HUES6 (cell line): Measurements from ENCODE around the gene AMER2.

Experiments used
- H3K27ac ChIP-seq: 2 replicates; pipeline ENCODE4 v1.7.0; 2013; ENCODE audit warnings: low read depth, mild to moderate bottlenecking, low read length, inconsistent platforms
- H3K27me3 ChIP-seq: 2 replicates; pipeline ENCODE4 v1.6.1; 2013; ENCODE audit warnings: low read length; ENCODE audit not compliant: control insufficient read depth, insufficient read depth
- H3K36me3 ChIP-seq: 2 replicates; pipeline ENCODE4 v1.6.1; 2013; ENCODE audit warnings: low read length; ENCODE audit not compliant: control insufficient read depth, insufficient read depth
- H3K4me1 ChIP-seq: 2 replicates; pipeline ENCODE4 v1.6.1; 2013; ENCODE audit warnings: low read length; ENCODE audit not compliant: control insufficient read depth, insufficient read depth
- H3K4me3 ChIP-seq: 2 replicates; pipeline ENCODE4 v1.5.1; 2013; ENCODE audit warnings: low read depth, low read length
- H3K9ac ChIP-seq: one replicate; pipeline ENCODE4 v1.6.1; 2013; ENCODE audit warnings: mild to moderate bottlenecking, low read length
- H3K9me3 ChIP-seq: 2 replicates; pipeline ENCODE4 v1.6.1; 2013; ENCODE audit warnings: low read depth, low read length; ENCODE audit not compliant: control insufficient read depth, insufficient read depth

The AMER2 gene

DNA sequence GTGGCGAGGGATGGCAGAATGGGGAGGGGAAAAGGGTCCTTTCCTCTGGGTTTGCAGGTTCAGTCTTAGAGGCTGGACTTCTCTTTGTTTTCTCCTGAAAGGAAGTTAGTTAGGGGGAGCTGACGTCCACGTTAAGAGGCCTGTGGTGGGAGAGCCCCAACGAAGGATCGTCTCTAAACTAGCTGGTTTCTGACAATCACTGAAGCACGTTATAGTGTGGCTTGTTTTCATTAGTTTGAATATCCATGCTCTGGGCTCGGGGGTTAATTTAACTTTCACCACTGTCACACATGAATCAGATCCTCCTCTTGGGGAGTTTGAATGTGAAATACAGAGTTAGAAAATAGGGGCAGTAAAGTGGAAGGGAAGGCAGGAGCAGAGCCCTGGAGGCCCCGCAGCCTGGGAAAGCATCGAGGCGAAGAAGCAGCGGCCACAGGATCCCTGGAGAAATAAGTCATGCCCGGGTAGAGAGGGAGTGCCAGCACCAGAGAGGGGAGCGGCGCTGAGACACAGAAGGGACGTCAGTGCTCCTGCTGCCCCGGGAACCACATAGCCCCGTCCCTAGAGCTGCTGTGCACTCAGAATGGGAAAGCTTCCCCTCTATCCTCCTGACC is 31.1 kb upstream of the AMER2 start:
- Histone ChIP-seq H3K27me3 (no peaks in the 10 kb centered on the region), H3K36me3 (no peaks in the 10 kb centered on the region), H3K9me3 (no peaks in the 10 kb centered on the region), H3K9ac (no peak overlapping the region), H3K4me1 (peaks cover 8% of the 10 kb centered on the region), H3K4me3 (no peak overlapping the region), H3K27ac (no peak overlapping the region)

- Histone ChIP-seq H3K27me3 (no peaks in the 10 kb centered on the region), H3K36me3 (no peaks in the 10 kb centered on the region), H3K4me1 (peaks cover 8% of the 10 kb centered on the region), H3K4me3 (no peak overlapping the region), H3K27ac (no peak overlapping the region), H3K9ac (no peak overlapping the region), H3K9me3 (no peaks in the 10 kb centered on the region)
Observed at GRCh38 chr13:25200783-25201182, 28.7 kb upstream of the AMER2 start.

DNA sequence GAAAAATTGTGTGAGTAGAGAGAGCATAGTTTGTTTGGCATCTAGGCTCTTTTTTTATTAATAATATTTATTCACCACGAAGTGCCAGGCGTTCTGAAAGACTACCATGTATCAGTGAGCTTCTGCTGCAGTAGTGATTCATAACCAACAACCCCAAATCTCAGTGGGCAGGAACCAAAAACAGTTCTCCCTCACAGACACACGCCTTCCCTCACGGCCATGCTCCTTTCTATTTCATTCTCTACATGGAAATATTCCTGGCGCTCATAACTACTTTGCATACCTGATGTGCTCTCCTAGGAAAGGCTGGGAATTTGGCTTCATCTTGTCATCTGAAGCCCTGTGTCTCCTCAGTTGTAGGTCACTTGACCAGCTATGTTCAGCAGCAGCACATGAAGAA is 26.6 kb upstream of the AMER2 start:
- H3K9ac ChIP-seq: no peak overlapping the region
- H3K4me3 ChIP-seq: no peak overlapping the region
- H3K4me1 ChIP-seq: peaks cover 8% of the 10 kb centered on the region
- no peaks in the 10 kb centered on the region for H3K36me3 ChIP-seq
- peaks cover 3% of the 10 kb centered on the region for H3K9me3 ChIP-seq
- no peaks in the 10 kb centered on the region for H3K27me3 ChIP-seq
- H3K27ac ChIP-seq: no peak overlapping the region

DNA sequence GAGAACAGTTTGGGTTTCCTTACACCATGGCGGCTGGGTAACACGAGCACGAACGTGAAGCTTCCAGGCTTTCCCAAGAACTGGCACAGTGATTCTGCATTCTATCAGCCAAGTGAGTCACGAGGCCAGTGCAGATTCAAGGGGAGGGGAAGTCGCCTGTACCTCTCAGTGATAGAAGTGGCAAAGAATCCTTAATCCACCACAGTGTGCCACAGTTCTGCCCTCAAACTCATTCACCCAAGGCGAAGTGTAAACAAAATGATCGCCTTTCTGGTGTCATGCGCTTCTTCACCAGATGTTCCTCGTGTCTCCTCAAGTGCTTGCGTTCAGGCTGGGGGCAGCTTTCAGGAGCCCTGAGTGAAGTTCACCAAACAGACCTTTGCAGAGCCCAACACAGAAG is 24.9 kb upstream of the AMER2 start:
- peaks cover 3% of the 10 kb centered on the region for H3K9me3 ChIP-seq
- no peak overlapping the region for H3K9ac ChIP-seq
- H3K4me1 ChIP-seq: no peaks in the 10 kb centered on the region
- H3K27ac ChIP-seq: no peak overlapping the region
- no peak overlapping the region for H3K4me3 ChIP-seq
- H3K36me3 ChIP-seq: no peaks in the 10 kb centered on the region
- no peaks in the 10 kb centered on the region for H3K27me3 ChIP-seq

DNA sequence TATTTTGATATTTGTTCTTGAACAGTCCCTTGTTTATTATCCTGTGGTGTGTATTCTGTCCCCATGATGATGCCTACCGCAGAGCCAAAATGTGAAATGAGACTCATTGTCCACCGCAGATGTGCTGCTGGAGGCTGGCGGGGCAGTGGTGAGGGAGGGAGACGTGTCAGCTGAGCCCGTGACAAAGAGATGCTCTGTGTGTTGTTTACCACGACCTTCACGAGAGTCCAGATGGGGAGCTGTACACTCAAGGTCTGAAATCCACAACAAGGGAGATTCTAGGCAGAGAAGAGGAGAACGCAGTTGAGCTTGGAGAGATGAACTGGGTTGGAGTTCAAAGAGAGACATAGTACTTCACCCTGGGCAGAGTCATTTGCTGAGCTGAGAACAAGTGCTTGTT is 20.8 kb upstream of the AMER2 start:
- H3K9me3 ChIP-seq: peaks cover 3% of the 10 kb centered on the region

DNA sequence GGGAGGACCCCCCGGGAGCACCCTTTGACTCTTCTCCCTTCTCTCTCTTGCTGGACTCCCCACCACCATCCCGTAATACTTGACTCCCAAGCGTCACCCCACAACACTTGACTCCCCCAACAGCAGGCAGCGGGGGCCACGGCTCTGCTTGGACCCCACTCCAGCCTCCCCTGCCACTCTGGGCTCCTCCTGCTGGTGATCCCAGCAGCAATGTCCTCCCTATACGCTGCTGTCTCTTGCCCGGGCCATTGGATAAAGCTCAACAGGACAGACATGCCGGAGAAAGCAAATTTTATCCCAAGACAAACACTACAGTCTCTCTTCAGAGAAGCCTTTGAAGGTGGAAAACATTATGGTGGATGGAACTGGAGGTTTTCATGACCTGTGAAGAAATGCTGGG is 20.4 kb upstream of the AMER2 start:
- peaks cover 3% of the 10 kb centered on the region for H3K9me3 ChIP-seq
- H3K36me3 ChIP-seq: no peaks in the 10 kb centered on the region
- no peaks in the 10 kb centered on the region; the same call in 1 of the 2 replicates for H3K27me3 ChIP-seq
- H3K9ac ChIP-seq: no peak overlapping the region
- H3K4me3 ChIP-seq: no peak overlapping the region
- H3K27ac ChIP-seq: no peak overlapping the region
- no peaks in the 10 kb centered on the region for H3K4me1 ChIP-seq

More for the DNA sequence above, 20.8 kb upstream of the AMER2 start:
- Histone ChIP-seq H3K4me1 (no peaks in the 10 kb centered on the region), H3K36me3 (no peaks in the 10 kb centered on the region), H3K4me3 (no peak overlapping the region), H3K27me3 (no peaks in the 10 kb centered on the region), H3K9ac (no peak overlapping the region), H3K27ac (no peak overlapping the region)

DNA sequence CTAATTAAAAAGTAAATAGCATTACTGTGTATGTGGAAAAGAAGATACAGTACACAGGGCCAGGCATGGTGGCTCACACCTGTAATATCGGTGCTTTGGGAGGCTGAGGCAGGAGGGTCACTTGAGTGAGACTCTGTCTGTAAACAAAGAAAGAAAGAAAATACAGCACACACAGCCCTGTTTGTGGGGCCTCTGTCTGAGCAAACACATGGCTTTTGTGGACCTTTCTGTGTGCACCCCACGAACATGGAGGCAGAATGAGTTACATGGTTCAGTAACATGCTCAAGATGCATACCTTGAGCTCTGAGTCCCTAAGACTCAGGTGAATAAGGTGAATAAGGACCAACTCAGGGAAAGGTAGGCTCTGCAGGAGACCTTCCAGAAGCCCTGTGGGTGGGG is 20.0 kb upstream of the AMER2 start:
- Histone ChIP-seq H3K36me3 (no peaks in the 10 kb centered on the region), H3K4me3 (no peak overlapping the region), H3K27ac (no peak overlapping the region), H3K27me3 (no peaks in the 10 kb centered on the region; the same call in 1 of the 2 replicates), H3K9ac (no peak overlapping the region), H3K4me1 (no peaks in the 10 kb centered on the region), H3K9me3 (peaks cover 3% of the 10 kb centered on the region)

DNA sequence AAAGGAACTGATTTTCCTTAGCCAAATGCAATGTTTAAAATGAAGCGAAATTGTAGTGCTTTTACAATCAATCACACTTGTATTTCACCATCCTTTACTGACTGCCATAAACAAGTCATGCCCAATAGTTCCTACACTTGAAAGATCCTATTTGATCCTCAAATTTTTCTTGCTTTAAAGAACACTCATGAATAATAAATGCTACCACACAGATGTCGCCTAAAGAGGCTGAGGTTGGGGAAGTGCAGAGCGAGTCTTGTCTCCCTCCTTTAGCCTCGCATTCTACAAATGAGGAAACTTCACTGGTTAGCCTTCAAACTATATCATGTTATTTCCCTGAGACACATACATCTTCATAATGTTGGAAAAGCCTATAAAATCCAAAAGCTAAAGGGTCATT is 18.7 kb upstream of the AMER2 start:
- Histone ChIP-seq H3K4me1 (no peaks in the 10 kb centered on the region), H3K9ac (no peak overlapping the region), H3K9me3 (peaks cover 3% of the 10 kb centered on the region), H3K36me3 (no peaks in the 10 kb centered on the region), H3K27ac (no peak overlapping the region), H3K4me3 (no peak overlapping the region), H3K27me3 (peaks cover 5% of the 10 kb centered on the region; the same call in 1 of the 2 replicates)

DNA sequence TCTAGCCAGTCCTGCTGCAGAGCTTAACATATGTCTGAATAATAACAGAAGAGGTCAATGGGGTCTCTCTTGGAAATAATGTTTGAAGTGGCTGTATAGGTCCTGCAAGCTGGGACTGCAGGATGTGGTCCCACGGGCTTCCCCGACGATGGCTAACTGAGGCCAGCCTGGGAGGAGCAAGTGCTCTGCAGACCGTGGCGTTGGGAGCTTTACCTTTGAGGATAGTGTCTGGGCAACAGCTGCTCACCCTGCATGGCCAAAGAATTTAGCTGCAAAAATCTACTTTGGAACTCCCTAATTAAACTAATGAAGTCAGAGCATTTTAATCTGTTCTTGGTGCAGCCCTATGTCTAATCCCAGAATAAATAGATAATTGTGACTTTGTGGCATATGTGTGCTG is 18.2 kb upstream of the AMER2 start:
- no peaks in the 10 kb centered on the region for H3K4me1 ChIP-seq
- no peak overlapping the region for H3K27ac ChIP-seq
- no peaks in the 10 kb centered on the region for H3K36me3 ChIP-seq
- peaks cover 5% of the 10 kb centered on the region; the same call in 1 of the 2 replicates for H3K27me3 ChIP-seq
- no peak overlapping the region for H3K9ac ChIP-seq
- peaks cover 3% of the 10 kb centered on the region for H3K9me3 ChIP-seq
- no peak overlapping the region for H3K4me3 ChIP-seq

DNA sequence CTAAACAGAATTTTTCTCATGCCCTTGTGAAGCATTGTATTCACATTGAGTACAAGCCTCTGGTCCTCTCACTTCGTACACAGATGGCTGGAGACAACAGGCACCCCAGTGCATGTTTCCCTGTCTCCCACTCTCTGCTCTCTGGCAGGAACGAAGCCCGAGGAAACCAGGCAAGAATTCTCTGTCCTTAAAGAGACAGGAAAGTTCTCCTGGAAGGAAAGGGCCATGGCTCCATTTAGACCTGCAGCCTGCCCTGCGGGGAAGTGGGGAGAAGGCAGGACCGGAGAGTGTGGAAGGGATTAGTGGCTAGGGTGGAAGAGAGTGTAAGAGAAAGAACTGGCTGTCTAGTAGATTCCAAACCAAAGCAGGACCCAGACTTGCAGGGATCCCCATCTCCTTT is 15.5 kb upstream of the AMER2 start:
- Histone ChIP-seq H3K36me3 (no peaks in the 10 kb centered on the region), H3K4me1 (no peaks in the 10 kb centered on the region), H3K27ac (no peak overlapping the region), H3K9ac (no peak overlapping the region), H3K9me3 (peaks cover 3% of the 10 kb centered on the region; the same call in 1 of the 2 replicates), H3K27me3 (peaks cover 5% of the 10 kb centered on the region; the same call in 1 of the 2 replicates), H3K4me3 (no peak overlapping the region)

DNA sequence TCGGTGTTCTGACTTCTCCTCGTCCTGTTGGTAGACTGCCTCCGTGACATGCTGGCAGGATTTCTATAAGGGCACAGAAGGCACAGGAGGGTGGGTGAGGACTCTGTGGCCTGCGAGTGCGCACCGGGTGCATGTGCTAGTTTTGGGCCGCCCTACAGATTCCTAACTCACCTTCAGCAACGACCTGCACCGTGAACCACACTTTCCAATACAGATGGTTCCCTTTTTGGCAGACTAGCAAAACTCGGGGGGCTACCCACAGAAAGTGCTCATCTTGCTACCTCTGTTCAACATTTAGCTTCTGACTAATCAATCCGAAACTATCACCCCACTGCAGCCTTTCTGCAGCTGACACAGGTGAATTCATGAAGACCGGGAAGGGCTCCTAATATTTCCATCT is 14.1 kb upstream of the AMER2 start:
- H3K9ac ChIP-seq: no peak overlapping the region
- no peak overlapping the region for H3K4me3 ChIP-seq
- no peak overlapping the region for H3K27ac ChIP-seq
- peaks cover 5% of the 10 kb centered on the region; the same call in 1 of the 2 replicates for H3K27me3 ChIP-seq
- peaks cover 3% of the 10 kb centered on the region; the same call in 1 of the 2 replicates for H3K9me3 ChIP-seq
- no peaks in the 10 kb centered on the region for H3K36me3 ChIP-seq
- H3K4me1 ChIP-seq: peaks cover 4% of the 10 kb centered on the region; the same call in 1 of the 2 replicates
